ENCODE results near the gene COPS4.
"Not testable (repeated sequence)": the region's sequence is repeated elsewhere in the genome, so short reads cannot be mapped to it uniquely, and the experiment has no call there.

COPS4 gene

DNA sequence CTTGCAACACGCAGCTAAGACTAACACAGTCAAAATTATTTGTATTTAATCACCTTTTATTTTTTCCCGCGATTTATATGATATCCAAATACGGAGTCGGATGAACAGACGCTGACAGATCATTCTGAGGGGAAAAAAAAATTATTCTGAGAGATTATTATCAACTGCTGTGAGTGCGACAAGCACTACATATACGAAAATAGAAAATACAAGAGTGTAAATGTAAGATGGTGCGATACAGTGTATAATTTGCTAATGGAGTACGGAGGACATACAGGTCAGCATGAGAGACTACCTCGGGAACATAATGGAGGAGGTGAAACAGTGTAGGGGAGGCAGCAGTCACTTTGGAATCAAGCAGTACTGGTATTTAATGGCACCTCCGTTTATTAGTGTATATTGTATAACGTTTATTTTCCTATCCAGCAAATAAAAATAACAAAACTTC is 21.5 kb upstream of the COPS4 start:
- TF ChIP-seq, protein P1, sequence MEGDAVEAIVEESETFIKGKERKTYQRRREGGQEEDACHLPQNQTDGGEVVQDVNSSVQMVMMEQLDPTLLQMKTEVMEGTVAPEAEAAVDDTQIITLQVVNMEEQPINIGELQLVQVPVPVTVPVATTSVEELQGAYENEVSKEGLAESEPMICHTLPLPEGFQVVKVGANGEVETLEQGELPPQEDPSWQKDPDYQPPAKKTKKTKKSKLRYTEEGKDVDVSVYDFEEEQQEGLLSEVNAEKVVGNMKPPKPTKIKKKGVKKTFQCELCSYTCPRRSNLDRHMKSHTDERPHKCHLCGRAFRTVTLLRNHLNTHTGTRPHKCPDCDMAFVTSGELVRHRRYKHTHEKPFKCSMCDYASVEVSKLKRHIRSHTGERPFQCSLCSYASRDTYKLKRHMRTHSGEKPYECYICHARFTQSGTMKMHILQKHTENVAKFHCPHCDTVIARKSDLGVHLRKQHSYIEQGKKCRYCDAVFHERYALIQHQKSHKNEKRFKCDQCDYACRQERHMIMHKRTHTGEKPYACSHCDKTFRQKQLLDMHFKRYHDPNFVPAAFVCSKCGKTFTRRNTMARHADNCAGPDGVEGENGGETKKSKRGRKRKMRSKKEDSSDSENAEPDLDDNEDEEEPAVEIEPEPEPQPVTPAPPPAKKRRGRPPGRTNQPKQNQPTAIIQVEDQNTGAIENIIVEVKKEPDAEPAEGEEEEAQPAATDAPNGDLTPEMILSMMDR (IDR thresholded peaks at IDR 0.05): no peak
- no peak for TF ChIP-seq ZFX (IDR thresholded peaks at IDR 0.05; ENCODE audit: borderline replicate concordance)
- H3K27ac ChIP-seq: peak overlapping the region; percentile 96

DNA sequence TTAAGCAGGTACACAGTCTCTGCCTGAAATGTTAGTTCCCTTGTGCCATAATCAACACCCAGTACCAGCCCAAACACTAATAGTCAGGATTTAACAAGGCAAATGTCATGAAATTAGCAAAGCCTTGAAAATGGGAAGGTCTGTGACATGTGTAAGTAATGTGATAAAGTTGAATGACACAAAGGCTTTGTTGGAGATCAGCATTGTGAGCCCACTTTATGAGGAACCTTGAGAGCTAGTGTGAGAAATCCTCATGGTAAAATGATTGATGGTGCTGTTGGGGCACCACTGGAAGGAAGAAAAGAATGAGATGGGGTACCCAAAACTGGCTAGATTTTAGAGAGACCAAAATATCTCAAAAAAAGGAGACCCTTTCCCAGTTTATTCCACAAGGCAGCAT is 21.1 kb upstream of the COPS4 start:
- TF ChIP-seq ZFX (IDR thresholded peaks at IDR 0.05; ENCODE audit: borderline replicate concordance): no peak
- TF ChIP-seq, protein P1 (IDR thresholded peaks at IDR 0.05): no peak
- peak overlapping the region; percentile 96 for H3K27ac ChIP-seq

- TF ChIP-seq ZFX (IDR thresholded peaks at IDR 0.05; ENCODE audit: borderline replicate concordance): no peak
- TF ChIP-seq, protein P1 (IDR thresholded peaks at IDR 0.05): no peak
- H3K27ac ChIP-seq: no peak overlapping the region
Measured at GRCh38 chr4:83019794-83020494, 15.0 kb upstream of the COPS4 start.

DNA sequence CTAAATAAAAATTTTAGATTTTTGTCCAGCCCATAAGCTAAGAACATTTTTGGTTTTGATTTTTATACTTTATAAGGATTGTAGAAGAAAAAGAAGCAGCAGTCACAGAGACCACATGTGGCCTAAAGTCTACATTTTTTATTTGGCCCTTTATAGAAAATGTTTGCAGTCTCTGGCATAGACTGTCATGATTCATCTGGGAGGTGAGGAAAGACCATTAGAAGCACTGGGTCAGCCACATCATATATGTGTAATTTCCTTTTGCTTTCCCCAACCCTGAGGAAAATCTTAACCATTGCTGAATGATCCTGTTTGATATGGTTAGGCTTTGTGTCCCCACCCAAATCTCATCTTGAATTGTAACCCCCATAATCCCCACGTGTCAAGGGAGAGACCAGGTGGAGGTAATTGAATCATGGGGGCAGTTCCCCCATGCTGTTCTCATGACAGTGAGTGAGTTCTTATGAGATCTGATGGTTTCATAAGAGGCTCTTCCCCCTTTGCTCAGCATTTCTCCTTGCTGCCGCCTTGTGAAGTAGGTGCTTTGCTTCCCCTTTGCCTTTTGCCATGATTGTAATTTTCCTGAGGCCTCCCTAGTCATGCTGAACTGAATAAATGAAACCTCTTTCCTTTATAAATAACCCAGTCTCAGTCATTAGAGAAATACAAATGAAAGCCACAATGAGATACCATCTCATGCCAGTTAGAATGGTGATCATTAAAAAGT is 12.1 kb upstream of the COPS4 start:
- H3K27ac ChIP-seq: no peak overlapping the region
- TF ChIP-seq ZFX (IDR thresholded peaks at IDR 0.05; ENCODE audit: borderline replicate concordance): no peak
- TF ChIP-seq, protein P1 (IDR thresholded peaks at IDR 0.05): no peak

DNA sequence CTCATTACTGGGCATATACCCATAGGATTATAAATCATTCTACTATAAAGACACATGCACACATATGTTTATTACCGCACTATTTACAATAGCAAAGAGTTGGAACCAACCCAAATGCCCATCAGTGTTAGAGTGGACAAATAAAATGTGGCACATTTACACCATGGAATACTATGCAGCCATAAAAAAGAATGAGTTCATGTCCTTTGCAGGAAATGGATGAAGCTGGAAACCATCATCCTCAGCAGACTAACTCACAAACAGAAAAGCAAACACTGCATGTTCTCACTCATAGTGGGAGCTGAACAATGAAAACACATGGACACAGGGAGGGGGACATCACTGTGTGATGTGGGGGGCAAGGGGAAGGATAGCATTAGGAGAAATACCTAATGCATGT is 11.4 kb upstream of the COPS4 start:
- H3K27ac ChIP-seq: not testable (repeated sequence)

GRCh38 chr4:83024233-83024632 is 10.8 kb upstream of the COPS4 start:
- no peak for TF ChIP-seq ZFX (IDR thresholded peaks at IDR 0.05; ENCODE audit: borderline replicate concordance)
- TF ChIP-seq, protein P1 (IDR thresholded peaks at IDR 0.05): no peak
- H3K27ac ChIP-seq: no peak overlapping the region

DNA sequence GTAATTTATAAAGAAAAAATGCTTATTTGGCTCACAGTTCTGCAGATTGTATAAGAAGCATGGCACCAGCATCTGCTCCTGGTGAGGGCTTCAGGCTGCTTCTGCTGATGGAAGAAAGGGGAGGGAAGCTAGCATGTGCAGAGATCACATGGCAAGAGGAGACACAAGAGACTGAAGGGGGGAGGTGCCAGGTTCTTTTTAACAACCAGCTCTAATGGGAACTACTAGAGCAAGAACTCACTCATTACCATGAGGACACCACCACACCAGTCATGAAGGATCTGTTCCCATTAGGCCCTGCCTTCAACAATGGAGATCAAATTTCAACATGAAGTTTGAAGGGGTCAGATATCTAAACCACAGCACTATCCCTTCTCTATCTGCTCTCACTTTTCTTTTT is 9.4 kb upstream of the COPS4 start:
- no peak overlapping the region for H3K27ac ChIP-seq
- TF ChIP-seq ZFX (IDR thresholded peaks at IDR 0.05; ENCODE audit: borderline replicate concordance): no peak
- TF ChIP-seq, protein P1 (IDR thresholded peaks at IDR 0.05): no peak
